WERI-Rb-1 (cell line): Measurements from ENCODE around the gene GNB1L.

Experiments used
- DNase-seq: peaks from one replicate; pipeline ENCODE4 v3.0.0-alpha.2; 2020
- H3K27ac ChIP-seq: fragments of 250-450 bp; sonication (Bioruptor Pico); 2 replicates; pipeline ENCODE4 v1.5.1; 2020; ENCODE audit warnings: mild to moderate bottlenecking, moderate library complexity
- H3K27me3 ChIP-seq: fragments of 250-450 bp; sonication (Bioruptor Pico); 2 replicates; pipeline ENCODE4 v1.5.1; 2021; ENCODE audit warnings: mild to moderate bottlenecking, low read depth, moderate library complexity; ENCODE audit not compliant: insufficient read depth, severe bottlenecking
- H3K36me3 ChIP-seq: fragments of 250-450 bp; sonication (Bioruptor Pico); 2 replicates; pipeline ENCODE4 v1.5.1; 2020; ENCODE audit warnings: mild to moderate bottlenecking, moderate library complexity
- H3K4me3 ChIP-seq: 2 replicates; pipeline ENCODE4 v1.5.1; 2011; ENCODE audit warnings: low read depth, mild to moderate bottlenecking, control low read depth, low read length
- H3K9me3 ChIP-seq: fragments of 250-450 bp; sonication (Bioruptor Pico); 2 replicates; pipeline ENCODE4 v1.5.1; 2021; ENCODE audit warnings: mild to moderate bottlenecking, moderate library complexity; ENCODE audit not compliant: severe bottlenecking
- CTCF ChIP-seq: IDR thresholded peaks from 2 replicates; pipeline ENCODE4 v1.5.1; 2011; ENCODE audit warnings: low read depth, mild to moderate bottlenecking, control low read depth, inconsistent platforms, low read length

GNB1L gene

GRCh38 chr22:19882446-19883381, 28.0 kb upstream of the GNB1L start:
- Histone ChIP-seq H3K27me3 (no peaks in the 10 kb centered on the region), H3K27ac (no peak overlapping the region), H3K36me3 (no peaks in the 10 kb centered on the region), H3K4me3 (no peak overlapping the region), H3K9me3 (no peaks in the 10 kb centered on the region)
- no peak for TF ChIP-seq CTCF
- peak; percentile 9 for DNase-seq

GRCh38 chr22:19880786-19881569, 26.3 kb upstream of the GNB1L start:
- no peak overlapping the region for H3K27ac ChIP-seq

GRCh38 chr22:19879992-19880785, 25.5 kb upstream of the GNB1L start:
- H3K4me3 ChIP-seq, result no peak overlapping the region
- no peaks in the 10 kb centered on the region for H3K9me3 ChIP-seq
- H3K36me3 ChIP-seq, result no peaks in the 10 kb centered on the region
- no peak for TF ChIP-seq CTCF
- DNase-seq, result no peak
- H3K27ac ChIP-seq, result no peak overlapping the region
- no peaks in the 10 kb centered on the region for H3K27me3 ChIP-seq

More at GRCh38 chr22:19880786-19881569, 26.3 kb upstream of the GNB1L start:
- no peak for DNase-seq
- H3K4me3 ChIP-seq, result no peak overlapping the region
- H3K9me3 ChIP-seq, result no peaks in the 10 kb centered on the region
- TF ChIP-seq CTCF, result no peak
- no peaks in the 10 kb centered on the region for H3K36me3 ChIP-seq
- no peaks in the 10 kb centered on the region for H3K27me3 ChIP-seq

- TF ChIP-seq CTCF, result no peak
- Histone ChIP-seq H3K9me3 (no peaks in the 10 kb centered on the region), H3K27ac (no peak overlapping the region), H3K4me3 (no peak overlapping the region), H3K27me3 (no peaks in the 10 kb centered on the region), H3K36me3 (no peaks in the 10 kb centered on the region)
- DNase-seq, result no peak
Observed at GRCh38 chr22:19879643-19879991, 24.9 kb upstream of the GNB1L start.

GRCh38 chr22:19879246-19879570, 24.5 kb upstream of the GNB1L start:
- H3K36me3 ChIP-seq, result no peaks in the 10 kb centered on the region; the same call in 1 of the 2 replicates
- TF ChIP-seq CTCF, result no peak
- no peak for DNase-seq
- no peak overlapping the region for H3K27ac ChIP-seq
- no peaks in the 10 kb centered on the region for H3K9me3 ChIP-seq
- H3K4me3 ChIP-seq, result no peak overlapping the region
- H3K27me3 ChIP-seq, result no peaks in the 10 kb centered on the region
